Adrenal gland (tissue), 5 donors: Measurements from ENCODE around the gene HCN4.

ENCODE experiments used
- POLR2A ChIP-seq, 2 donors: fragments of 450-650 bp; IDR thresholded peaks; one replicate each; pipeline ENCODE4 v1.6.1; 2017; ENCODE audit warnings: antibody characterized with exemption in 2 of 2, mild to moderate bottlenecking in 2 of 2, moderate library complexity in 1 of 2
- TF ChIP-seq, protein P1 (sequence below), 6 experiments: fragments of 450-650 bp in 4 of 6; fragments of 200-600 bp in 2 of 6; sonication (generic) in 1 of 6; IDR thresholded peaks; 1 replicate in 5 of 6; 2 replicates in 1 of 6; pipeline versions ENCODE4 v1.5.1 to v1.8.0; 2016 to 2021; ENCODE audit warnings: antibody characterized with exemption in 6 of 6, mild to moderate bottlenecking in 2 of 6, moderate library complexity in 1 of 6
- donor health status: DM: no; HTN: no; CAD: no.

DNA sequence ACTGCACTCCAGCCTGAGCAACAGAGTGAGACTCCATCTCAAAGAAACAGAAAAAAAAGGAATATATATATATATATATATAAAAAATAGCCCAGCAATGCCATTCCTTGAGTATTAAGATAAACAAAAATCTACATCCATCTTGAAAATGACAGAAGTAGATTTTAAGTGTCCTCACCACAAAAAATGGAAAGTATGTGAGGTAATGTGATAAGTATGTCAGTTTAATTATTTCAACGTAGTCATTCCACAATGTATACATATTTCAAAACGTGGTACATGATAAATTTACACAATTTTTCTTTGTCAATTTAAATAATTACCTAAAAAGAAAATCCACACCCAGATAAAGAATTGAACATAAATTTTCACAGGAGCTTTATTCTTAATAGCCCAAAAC is 54.9 kb downstream of the HCN4 start:
- TF ChIP-seq, protein P1, sequence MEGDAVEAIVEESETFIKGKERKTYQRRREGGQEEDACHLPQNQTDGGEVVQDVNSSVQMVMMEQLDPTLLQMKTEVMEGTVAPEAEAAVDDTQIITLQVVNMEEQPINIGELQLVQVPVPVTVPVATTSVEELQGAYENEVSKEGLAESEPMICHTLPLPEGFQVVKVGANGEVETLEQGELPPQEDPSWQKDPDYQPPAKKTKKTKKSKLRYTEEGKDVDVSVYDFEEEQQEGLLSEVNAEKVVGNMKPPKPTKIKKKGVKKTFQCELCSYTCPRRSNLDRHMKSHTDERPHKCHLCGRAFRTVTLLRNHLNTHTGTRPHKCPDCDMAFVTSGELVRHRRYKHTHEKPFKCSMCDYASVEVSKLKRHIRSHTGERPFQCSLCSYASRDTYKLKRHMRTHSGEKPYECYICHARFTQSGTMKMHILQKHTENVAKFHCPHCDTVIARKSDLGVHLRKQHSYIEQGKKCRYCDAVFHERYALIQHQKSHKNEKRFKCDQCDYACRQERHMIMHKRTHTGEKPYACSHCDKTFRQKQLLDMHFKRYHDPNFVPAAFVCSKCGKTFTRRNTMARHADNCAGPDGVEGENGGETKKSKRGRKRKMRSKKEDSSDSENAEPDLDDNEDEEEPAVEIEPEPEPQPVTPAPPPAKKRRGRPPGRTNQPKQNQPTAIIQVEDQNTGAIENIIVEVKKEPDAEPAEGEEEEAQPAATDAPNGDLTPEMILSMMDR (IDR thresholded peaks at IDR 0.05), result no peak
- TF ChIP-seq POLR2A (IDR thresholded peaks at IDR 0.05), result no peak
